Body of pancreas (tissue), 4 donors: Measurements from ENCODE around the gene GATB.

Experiments
- CTCF ChIP-seq, 7 experiments: fragments of 450-650 bp in 4 of 7; fragments of 200-600 bp in 3 of 7; sonication (generic) in 3 of 7; IDR thresholded peaks; one replicate each; pipeline ENCODE4 v1.5.1; 2016 to 2019; ENCODE audit warnings: antibody characterized with exemption in 7 of 7
- POLR2A ChIP-seq, 3 donors: fragments of 450-650 bp; IDR thresholded peaks; one replicate each; pipeline ENCODE4 v1.6.1; 2016; ENCODE audit warnings: antibody characterized with exemption in 3 of 3, mild to moderate bottlenecking in 2 of 3

GRCh38 chr4:151629097-151629783, 131.6 kb downstream of the GATB start:
- TF ChIP-seq CTCF (IDR thresholded peaks at IDR 0.05) = no peak
- TF ChIP-seq POLR2A (IDR thresholded peaks at IDR 0.05) = no peak
